Liver (tissue), 9 donors: ENCODE measurements around the gene KIF26B. TPM values are rescaled to one million over a fixed set of nuclear protein-coding genes. Genes with fewer than 3 reads are reported as not detected.

Experiments
- DNase-seq: peaks from one replicate; pipeline ENCODE4 v3.0.0-alpha.2; 2017; ENCODE audit warnings: low spot score
- H3K27ac ChIP-seq, 2 donors: one replicate each; pipeline ENCODE4 v1.7.0; 2013; ENCODE audit warnings: inconsistent platforms in 2 of 2, low read length in 2 of 2, control low read depth in 1 of 2, low read depth in 1 of 2, mild to moderate bottlenecking in 1 of 2
- H3K27me3 ChIP-seq, 4 donors: one replicate each; pipeline versions ENCODE4 v1.6.1 to v1.7.0; 2013; ENCODE audit warnings: low read length in 3 of 4, inconsistent platforms in 1 of 4, mild to moderate bottlenecking in 1 of 4, moderate library complexity in 1 of 4; ENCODE audit not compliant: control insufficient read depth in 4 of 4, insufficient read depth in 4 of 4
- H3K36me3 ChIP-seq, 4 donors: one replicate each; pipeline versions ENCODE4 v1.6.1 to v1.7.0; 2013; ENCODE audit warnings: low read length in 3 of 4, mild to moderate bottlenecking in 3 of 4, low read depth in 1 of 4, moderate library complexity in 1 of 4; ENCODE audit not compliant: control insufficient read depth in 4 of 4, insufficient read depth in 3 of 4
- H3K4me1 ChIP-seq, 4 donors: one replicate each; pipeline versions ENCODE4 v1.6.1 to v1.7.0; 2013; ENCODE audit warnings: low read length in 3 of 4, mild to moderate bottlenecking in 3 of 4, moderate library complexity in 1 of 4; ENCODE audit not compliant: control insufficient read depth in 4 of 4, insufficient read depth in 4 of 4
- H3K4me3 ChIP-seq, 3 donors: one replicate each; pipeline versions ENCODE4 v1.6.1 to v1.7.0; 2013; ENCODE audit warnings: low read length in 3 of 3, control low read depth in 1 of 3, low read depth in 1 of 3, mild to moderate bottlenecking in 1 of 3
- H3K9ac ChIP-seq, 2 donors: one replicate each; pipeline ENCODE4 v1.7.0; 2013; ENCODE audit warnings: low read length in 2 of 2, mild to moderate bottlenecking in 2 of 2, moderate library complexity in 2 of 2, control low read depth in 1 of 2, low read depth in 1 of 2
- H3K9me3 ChIP-seq, 4 donors: one replicate each; pipeline versions ENCODE4 v1.6.1 to v1.7.0; 2013; ENCODE audit warnings: low read length in 3 of 4; ENCODE audit not compliant: control insufficient read depth in 4 of 4
- EGR1 ChIP-seq, 2 donors: IDR thresholded peaks; 2 replicates each; pipeline ENCODE4 v1.6.1; 2016 to 2018; ENCODE audit warnings: antibody characterized with exemption in 2 of 2, low read depth in 2 of 2
- FOXA1 ChIP-seq: IDR thresholded peaks from 2 replicates; pipeline ENCODE4 v1.6.1; 2016; ENCODE audit warnings: antibody characterized with exemption
- FOXA2 ChIP-seq: IDR thresholded peaks from 2 replicates; pipeline ENCODE4 v1.6.1; 2016; ENCODE audit warnings: antibody characterized with exemption
- GABPA ChIP-seq, 2 donors: IDR thresholded peaks in 1 of 2; conservative IDR thresholded peaks in 1 of 2; 2 replicates each; pipeline ENCODE4 v1.6.1; 2016; ENCODE audit warnings: antibody characterized with exemption in 2 of 2, mild to moderate bottlenecking in 1 of 2, moderate library complexity in 1 of 2
- HNF4A ChIP-seq, 2 donors: conservative IDR thresholded peaks; 2 replicates each; pipeline ENCODE4 v1.6.1; 2016; ENCODE audit warnings: antibody characterized with exemption in 2 of 2, mild to moderate bottlenecking in 2 of 2
- HNF4G ChIP-seq: IDR thresholded peaks from 2 replicates; pipeline ENCODE4 v1.6.1; 2016; ENCODE audit warnings: antibody characterized with exemption
- JUND ChIP-seq, 2 donors: IDR thresholded peaks; 2 replicates each; pipeline ENCODE4 v1.6.1; 2016; ENCODE audit warnings: antibody characterized with exemption in 2 of 2
- NR2F2 ChIP-seq: IDR thresholded peaks from 2 replicates; pipeline ENCODE4 v1.6.1; 2016; ENCODE audit warnings: antibody characterized with exemption
- RAD21 ChIP-seq, 2 donors: IDR thresholded peaks; 2 replicates each; pipeline ENCODE4 v1.6.1; 2016; ENCODE audit warnings: antibody characterized with exemption in 2 of 2, mild to moderate bottlenecking in 2 of 2
- RXRA ChIP-seq, 2 donors: IDR thresholded peaks; 2 replicates each; pipeline ENCODE4 v1.6.1; 2017 to 2018; ENCODE audit warnings: antibody characterized with exemption in 2 of 2, mild to moderate bottlenecking in 1 of 2
- SP1 ChIP-seq: IDR thresholded peaks from 2 replicates; pipeline ENCODE4 v1.6.1; 2018; ENCODE audit warnings: antibody characterized with exemption, mild to moderate bottlenecking
- TAF1 ChIP-seq: conservative IDR thresholded peaks from 2 replicates; pipeline ENCODE4 v1.6.1; 2016; ENCODE audit warnings: antibody characterized with exemption, mild to moderate bottlenecking
- YY1 ChIP-seq: IDR thresholded peaks from 2 replicates; pipeline ENCODE4 v1.6.1; 2016; ENCODE audit warnings: antibody characterized with exemption, mild to moderate bottlenecking
- WGBS: extraction: QIAGEN DNeasy Blood & Tissue Kit; methylation state at CpG from one replicate; pipeline ENCODE4 v1.1.7; 2013; 5-methylcytosine and 5-hydroxymethylcytosine counted together
- polyA plus RNA-seq, 2 donors: library from polyadenylated mRNA; stranded (reverse) in 1 of 2; unstranded in 1 of 2; fragments of 200-250 nt in 1 of 2; fragments of >200 nt in 1 of 2; fragmentation: Nextera tagmentation in 1 of 2; extraction: Ambion mirVana in 1 of 2; gene quantifications; one replicate each; pipeline versions ENCODE4 v1.2.1 to v1.2.3, GENCODE V29; 2013 to 2015
- total RNA-seq, 2 donors: library from RNA; depleted of rRNA; stranded (reverse); fragments of >200 nt; gene quantifications; one replicate each; pipeline ENCODE4 v1.2.3, GENCODE V29; 2014
- TF ChIP-seq, protein P1 (sequence below): IDR thresholded peaks from 2 replicates; pipeline ENCODE4 v1.6.1; 2016; ENCODE audit warnings: antibody characterized with exemption
- TF ChIP-seq, protein P2 (sequence below): IDR thresholded peaks from 2 replicates; pipeline ENCODE4 v1.6.1; 2016; ENCODE audit warnings: antibody characterized with exemption
- TF ChIP-seq, protein P3 (sequence below): fragments of 150-350 bp; IDR thresholded peaks from 2 replicates; pipeline ENCODE4 v1.5.1; 2017; ENCODE audit warnings: improper control_type of control experiment, low read depth, low read length; ENCODE audit not compliant: missing input control
- TF ChIP-seq, protein P4 (sequence below): IDR thresholded peaks from 2 replicates; pipeline ENCODE4 v1.6.1; 2016; ENCODE audit warnings: antibody characterized with exemption
- donor health status: healthy.
- donor health status: healthy.
- donor health status: healthy.
- donor health status: healthy.
- donor health status: healthy.

KIF26B gene
- total and polyA plus RNA-seq, 4 donors, result 0.10 to 1.7 (median 0.34) TPM

DNA sequence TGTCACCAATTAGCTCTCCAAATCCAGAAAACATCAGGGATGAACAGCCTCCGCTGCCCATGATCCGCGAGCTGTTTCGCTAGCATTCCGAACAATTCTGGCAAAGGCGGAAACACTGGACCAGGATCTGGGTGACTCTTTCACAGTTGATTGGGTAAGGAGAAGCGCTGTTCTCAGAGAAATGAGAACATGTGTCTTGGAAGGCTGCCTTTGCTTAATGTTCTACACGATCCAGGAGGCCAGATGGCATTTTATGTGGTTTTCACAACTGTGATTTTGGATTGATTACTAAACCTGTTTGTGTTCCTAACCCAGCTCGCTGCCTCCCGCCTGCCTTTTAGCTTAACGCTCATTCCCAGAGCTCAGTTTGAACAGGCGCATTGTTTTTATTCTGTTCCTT lies 144.0 kb downstream of the KIF26B start:
- TF ChIP-seq RAD21 (IDR thresholded peaks at IDR 0.05) (no peak), HNF4A (conservative IDR thresholded peaks at IDR 0.05) (no peak), FOXA1 (no peak), JUND (IDR thresholded peaks at IDR 0.05) (no peak), SP1 (no peak), TAF1 (no peak), EGR1 (IDR thresholded peaks at IDR 0.05; ENCODE audit: low read depth in 2 of 2) (no peak), NR2F2 (no peak), FOXA2 (no peak)
- TF ChIP-seq, protein P1, sequence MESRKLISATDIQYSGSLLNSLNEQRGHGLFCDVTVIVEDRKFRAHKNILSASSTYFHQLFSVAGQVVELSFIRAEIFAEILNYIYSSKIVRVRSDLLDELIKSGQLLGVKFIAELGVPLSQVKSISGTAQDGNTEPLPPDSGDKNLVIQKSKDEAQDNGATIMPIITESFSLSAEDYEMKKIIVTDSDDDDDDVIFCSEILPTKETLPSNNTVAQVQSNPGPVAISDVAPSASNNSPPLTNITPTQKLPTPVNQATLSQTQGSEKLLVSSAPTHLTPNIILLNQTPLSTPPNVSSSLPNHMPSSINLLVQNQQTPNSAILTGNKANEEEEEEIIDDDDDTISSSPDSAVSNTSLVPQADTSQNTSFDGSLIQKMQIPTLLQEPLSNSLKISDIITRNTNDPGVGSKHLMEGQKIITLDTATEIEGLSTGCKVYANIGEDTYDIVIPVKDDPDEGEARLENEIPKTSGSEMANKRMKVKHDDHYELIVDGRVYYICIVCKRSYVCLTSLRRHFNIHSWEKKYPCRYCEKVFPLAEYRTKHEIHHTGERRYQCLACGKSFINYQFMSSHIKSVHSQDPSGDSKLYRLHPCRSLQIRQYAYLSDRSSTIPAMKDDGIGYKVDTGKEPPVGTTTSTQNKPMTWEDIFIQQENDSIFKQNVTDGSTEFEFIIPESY, result no peak
- TF ChIP-seq, protein P2, sequence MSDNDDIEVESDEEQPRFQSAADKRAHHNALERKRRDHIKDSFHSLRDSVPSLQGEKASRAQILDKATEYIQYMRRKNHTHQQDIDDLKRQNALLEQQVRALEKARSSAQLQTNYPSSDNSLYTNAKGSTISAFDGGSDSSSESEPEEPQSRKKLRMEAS, result no peak
- no peak overlapping the region for H3K27ac ChIP-seq
- no peaks in the 10 kb centered on the region for H3K36me3 ChIP-seq
- WGBS, result 85% methylated on average over 12 of the region's 12 CpGs
- H3K4me1 ChIP-seq, result no peaks in the 10 kb centered on the region
- H3K27me3 ChIP-seq, result peaks cover 0 to 3% (median 0%) of the 10 kb centered on the region in 4 donors
- no peaks in the 10 kb centered on the region for H3K9me3 ChIP-seq
- H3K4me3 ChIP-seq, result no peak overlapping the region
- H3K9ac ChIP-seq, result no peak overlapping the region
- no peak for DNase-seq

DNA sequence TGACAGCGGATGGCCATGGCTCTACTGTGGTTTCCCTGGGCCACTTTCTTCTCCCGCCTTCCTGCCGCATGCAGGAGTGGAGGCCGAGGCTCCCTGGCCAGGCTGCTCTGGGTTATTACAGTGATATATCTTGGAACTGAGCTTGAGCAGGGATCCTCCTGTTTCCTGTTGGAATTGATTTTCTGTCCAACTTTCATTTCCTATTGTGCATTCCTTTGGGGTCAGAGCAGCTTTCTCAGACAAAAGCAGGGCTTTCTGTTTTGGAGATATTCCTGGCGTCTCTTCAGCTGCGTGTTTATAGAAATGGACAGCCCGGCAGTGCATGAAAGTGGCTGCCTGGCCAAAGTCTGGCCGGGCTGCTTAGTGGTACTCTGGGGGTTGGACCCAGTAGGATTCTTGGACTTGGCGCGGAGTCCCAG lies 146.4 kb downstream of the KIF26B start:
- H3K27ac ChIP-seq, result peak overlapping the region; percentile 37 to 50
- no peak overlapping the region for H3K4me3 ChIP-seq
- no peaks in the 10 kb centered on the region for H3K9me3 ChIP-seq
- H3K9ac ChIP-seq, result no peak overlapping the region
- no peak for DNase-seq
- H3K27me3 ChIP-seq, result peaks cover 0 to 3% (median 0%) of the 10 kb centered on the region in 4 donors
- no peaks in the 10 kb centered on the region for H3K36me3 ChIP-seq
- no peaks in the 10 kb centered on the region for H3K4me1 ChIP-seq
- 69% methylated on average over 10 of the region's 10 CpGs for WGBS
- TF ChIP-seq HNF4A (conservative IDR thresholded peaks at IDR 0.05) (no peak), JUND (IDR thresholded peaks at IDR 0.05) (no peak), RXRA (IDR thresholded peaks at IDR 0.05) (peak; percentile 26 to 43), FOXA1 (no peak), EGR1 (IDR thresholded peaks at IDR 0.05; ENCODE audit: low read depth in 2 of 2) (no peak), HNF4G (no peak), SP1 (peak; percentile 17), NR2F2 (peak; percentile 89), GABPA (IDR thresholded peaks at IDR 0.05 in 1 of 2, conservative IDR thresholded peaks at IDR 0.05 in 1 of 2) (no peak), YY1 (no peak), RAD21 (IDR thresholded peaks at IDR 0.05) (peak; percentile 34 to 43)
- TF ChIP-seq, protein P3, sequence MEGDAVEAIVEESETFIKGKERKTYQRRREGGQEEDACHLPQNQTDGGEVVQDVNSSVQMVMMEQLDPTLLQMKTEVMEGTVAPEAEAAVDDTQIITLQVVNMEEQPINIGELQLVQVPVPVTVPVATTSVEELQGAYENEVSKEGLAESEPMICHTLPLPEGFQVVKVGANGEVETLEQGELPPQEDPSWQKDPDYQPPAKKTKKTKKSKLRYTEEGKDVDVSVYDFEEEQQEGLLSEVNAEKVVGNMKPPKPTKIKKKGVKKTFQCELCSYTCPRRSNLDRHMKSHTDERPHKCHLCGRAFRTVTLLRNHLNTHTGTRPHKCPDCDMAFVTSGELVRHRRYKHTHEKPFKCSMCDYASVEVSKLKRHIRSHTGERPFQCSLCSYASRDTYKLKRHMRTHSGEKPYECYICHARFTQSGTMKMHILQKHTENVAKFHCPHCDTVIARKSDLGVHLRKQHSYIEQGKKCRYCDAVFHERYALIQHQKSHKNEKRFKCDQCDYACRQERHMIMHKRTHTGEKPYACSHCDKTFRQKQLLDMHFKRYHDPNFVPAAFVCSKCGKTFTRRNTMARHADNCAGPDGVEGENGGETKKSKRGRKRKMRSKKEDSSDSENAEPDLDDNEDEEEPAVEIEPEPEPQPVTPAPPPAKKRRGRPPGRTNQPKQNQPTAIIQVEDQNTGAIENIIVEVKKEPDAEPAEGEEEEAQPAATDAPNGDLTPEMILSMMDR, result no peak
- TF ChIP-seq, protein P2, result peak; percentile 14
- TF ChIP-seq, protein P4, sequence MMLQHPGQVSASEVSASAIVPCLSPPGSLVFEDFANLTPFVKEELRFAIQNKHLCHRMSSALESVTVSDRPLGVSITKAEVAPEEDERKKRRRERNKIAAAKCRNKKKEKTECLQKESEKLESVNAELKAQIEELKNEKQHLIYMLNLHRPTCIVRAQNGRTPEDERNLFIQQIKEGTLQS, result no peak
